SK-N-SH treated with all-trans-retinoic acid at 6 μM for 48 hours (cell line): ENCODE data around the gene CAB39L.

Source experiments
- CREB5 ChIP-seq: fragments of 250-450 bp; sonication (Bioruptor Pico); IDR thresholded peaks from 2 replicates; pipeline ENCODE4 v1.5.1; 2020; ENCODE audit warnings: low read depth, mild to moderate bottlenecking, moderate library complexity
- ESRRG ChIP-seq: fragments of 250-450 bp; sonication (Bioruptor Pico); IDR thresholded peaks from 2 replicates; pipeline ENCODE4 v1.6.1; 2021; ENCODE audit warnings: mild to moderate bottlenecking
- ZFP3 ChIP-seq: fragments of 250-450 bp; sonication (Bioruptor Pico); IDR thresholded peaks from 2 replicates; pipeline ENCODE4 v1.5.0; 2020; ENCODE audit warnings: mild to moderate bottlenecking, moderate library complexity
- ZNF70 ChIP-seq: fragments of 450-650 bp; formaldehyde crosslinking; IDR thresholded peaks from 2 replicates; pipeline ENCODE4 v1.5.0; 2020; ENCODE audit warnings: mild to moderate bottlenecking, moderate library complexity
- TF ChIP-seq, protein P1 (sequence below): fragments of 250-450 bp; sonication (Bioruptor Pico); IDR thresholded peaks from 2 replicates; pipeline ENCODE4 v1.8.0; 2021; ENCODE audit warnings: low read depth, mild to moderate bottlenecking, moderate library complexity, borderline replicate concordance

DNA sequence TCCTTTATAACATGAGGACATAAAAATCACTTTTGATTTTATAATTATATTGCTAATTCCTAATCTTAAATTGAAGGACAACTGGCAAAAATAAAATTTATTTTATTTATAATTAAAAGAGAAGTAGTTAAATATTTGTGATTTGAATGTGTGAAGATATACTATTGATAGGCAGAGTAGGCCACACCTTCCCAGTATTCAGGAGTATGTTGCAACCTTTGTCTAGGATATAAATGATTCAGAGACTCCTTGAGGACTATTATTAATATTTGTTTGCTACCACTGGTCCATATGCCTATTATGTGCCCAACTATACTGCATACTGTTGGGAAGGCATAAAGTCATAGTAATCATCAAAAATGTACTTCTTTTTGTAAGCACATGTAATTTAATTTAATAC, 101.9 kb downstream of the CAB39L start:
- TF ChIP-seq, protein P1, sequence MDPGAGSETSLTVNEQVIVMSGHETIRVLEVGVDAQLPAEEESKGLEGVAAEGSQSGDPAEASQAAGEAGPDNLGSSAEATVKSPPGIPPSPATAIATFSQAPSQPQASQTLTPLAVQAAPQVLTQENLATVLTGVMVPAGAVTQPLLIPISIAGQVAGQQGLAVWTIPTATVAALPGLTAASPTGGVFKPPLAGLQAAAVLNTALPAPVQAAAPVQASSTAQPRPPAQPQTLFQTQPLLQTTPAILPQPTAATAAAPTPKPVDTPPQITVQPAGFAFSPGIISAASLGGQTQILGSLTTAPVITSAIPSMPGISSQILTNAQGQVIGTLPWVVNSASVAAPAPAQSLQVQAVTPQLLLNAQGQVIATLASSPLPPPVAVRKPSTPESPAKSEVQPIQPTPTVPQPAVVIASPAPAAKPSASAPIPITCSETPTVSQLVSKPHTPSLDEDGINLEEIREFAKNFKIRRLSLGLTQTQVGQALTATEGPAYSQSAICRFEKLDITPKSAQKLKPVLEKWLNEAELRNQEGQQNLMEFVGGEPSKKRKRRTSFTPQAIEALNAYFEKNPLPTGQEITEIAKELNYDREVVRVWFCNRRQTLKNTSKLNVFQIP (CRISPR knock-in tag): no peak
- TF ChIP-seq CREB5 (CRISPR knock-in tag) (no peak), ESRRG (CRISPR knock-in tag) (no peak), ZFP3 (no peak), ZNF70 (CRISPR knock-in tag) (no peak)
